HepG2 (cell line): ENCODE measurements around the gene TPM1. TPM values are rescaled to one million over a fixed set of nuclear protein-coding genes. Genes with fewer than 3 reads are reported as not detected.

ENCODE experiments used
- AGO1 ChIP-seq: fragments of 200-400 bp; formaldehyde crosslinking; IDR thresholded peaks from 2 replicates; pipeline ENCODE4 v1.6.1; 2017; ENCODE audit warnings: mild to moderate bottlenecking, low read depth, low read length, moderate library complexity; ENCODE audit not compliant: poor library complexity, severe bottlenecking
- FOXC1 ChIP-seq: sonication (generic); formaldehyde crosslinking; IDR thresholded peaks from 2 replicates; pipeline ENCODE4 v1.8.0; 2022; ENCODE audit warnings: mild to moderate bottlenecking, missing genetic modification reagents, borderline replicate concordance
- FOXP4 ChIP-seq: sonication (generic); formaldehyde crosslinking; IDR thresholded peaks from 2 replicates; pipeline ENCODE4 v1.4.0; 2020; ENCODE audit warnings: missing genetic modification reagents
- HNF1B ChIP-seq: sonication (generic); formaldehyde crosslinking; IDR thresholded peaks from 2 replicates; pipeline ENCODE4 v1.5.1; 2020; ENCODE audit warnings: mild to moderate bottlenecking, moderate library complexity, missing genetic modification reagents
- MBNL3 ChIP-seq: fragments of 250-450 bp; sonication (Bioruptor Pico); conservative IDR thresholded peaks from 2 replicates; pipeline ENCODE4 v1.8.0; 2022; ENCODE audit warnings: mild to moderate bottlenecking, inconsistent platforms
- POLR2A ChIP-seq, 2 experiments: IDR thresholded peaks; 2 replicates each; pipeline ENCODE4 v1.6.1; 2011; ENCODE audit warnings: low read depth in 2 of 2, low read length in 2 of 2, mild to moderate bottlenecking in 1 of 2, moderate library complexity in 1 of 2; ENCODE audit not compliant: insufficient read depth in 1 of 2
- POLR2G ChIP-seq: fragments of 200-400 bp; formaldehyde crosslinking; IDR thresholded peaks from 2 replicates; pipeline ENCODE4 v1.6.1; 2018; ENCODE audit warnings: mild to moderate bottlenecking, low read depth, low read length, moderate library complexity
- RBM22 ChIP-seq: fragments of 200-400 bp; formaldehyde crosslinking; optimal IDR thresholded peaks from 2 replicates; pipeline ENCODE3; 2017; ENCODE audit warnings: mild to moderate bottlenecking, low read length, moderate library complexity
- TFAP4 ChIP-seq: sonication (generic); IDR thresholded peaks from 2 replicates; pipeline ENCODE4 v1.6.1; 2016; ENCODE audit warnings: low read depth, borderline replicate concordance
- ZBTB38 ChIP-seq: sonication (generic); formaldehyde crosslinking; IDR thresholded peaks from 2 replicates; pipeline ENCODE4 v1.5.1; 2020; ENCODE audit warnings: mild to moderate bottlenecking, missing genetic modification reagents
- ZBTB7A ChIP-seq: sonication (generic); formaldehyde crosslinking; IDR thresholded peaks from 2 replicates; pipeline ENCODE4 v1.8.0; 2022; ENCODE audit warnings: mild to moderate bottlenecking, missing genetic modification reagents
- ZBTB7B ChIP-seq: sonication (generic); formaldehyde crosslinking; IDR thresholded peaks from 2 replicates; pipeline ENCODE4 v1.4.0; 2020; ENCODE audit warnings: missing genetic modification reagents
- ZFP1 ChIP-seq: IDR thresholded peaks from 2 replicates; pipeline ENCODE4 v1.6.1; 2016
- ZNF143 ChIP-seq: sonication (generic); formaldehyde crosslinking; IDR thresholded peaks from 2 replicates; pipeline ENCODE4 v1.4.0; 2020; ENCODE audit warnings: missing genetic modification reagents
- polyA plus RNA-seq, 8 experiments: library from polyadenylated mRNA; depleted of rRNA in 3 of 8; stranded (reverse) in 7 of 8; unstranded in 1 of 8; fragments of >200 nt; fragmentation: Illumina TruSeq in 4 of 8; extraction: Trizol in 4 of 8; gene quantifications; 2 replicates each; pipeline versions ENCODE4 v1.2.1 to v1.2.3, GENCODE V29; 2011 to 2016; ENCODE audit warnings: low read depth in 4 of 8, missing spikeins in 1 of 8, mixed read lengths in 1 of 8; ENCODE audit not compliant: insufficient read depth in 1 of 8
- total RNA-seq, 5 experiments: library from RNA; depleted of rRNA; stranded (reverse); fragments of >200 nt; fragmentation: Illumina TruSeq; extraction: Trizol; gene quantifications; 2 replicates each; pipeline ENCODE4 v1.2.3, GENCODE V29; 2016; ENCODE audit warnings: low read depth in 1 of 5
- TF ChIP-seq, protein P1 (sequence below): sonication (generic); formaldehyde crosslinking; IDR thresholded peaks from 2 replicates; pipeline ENCODE4 v1.5.1; 2020; ENCODE audit warnings: mild to moderate bottlenecking, missing genetic modification reagents, moderate library complexity
- TF ChIP-seq, protein P2 (sequence below): sonication (generic); formaldehyde crosslinking; IDR thresholded peaks from 2 replicates; pipeline ENCODE4 v1.5.0; 2020; ENCODE audit warnings: mild to moderate bottlenecking, missing genetic modification reagents, moderate library complexity

TPM1 gene
- total and polyA plus RNA-seq, 2 of the 13 experiments (the other 11 are each of a cell fraction or from before 2014, with no cell fraction given): 98.9 to 109 TPM

DNA sequence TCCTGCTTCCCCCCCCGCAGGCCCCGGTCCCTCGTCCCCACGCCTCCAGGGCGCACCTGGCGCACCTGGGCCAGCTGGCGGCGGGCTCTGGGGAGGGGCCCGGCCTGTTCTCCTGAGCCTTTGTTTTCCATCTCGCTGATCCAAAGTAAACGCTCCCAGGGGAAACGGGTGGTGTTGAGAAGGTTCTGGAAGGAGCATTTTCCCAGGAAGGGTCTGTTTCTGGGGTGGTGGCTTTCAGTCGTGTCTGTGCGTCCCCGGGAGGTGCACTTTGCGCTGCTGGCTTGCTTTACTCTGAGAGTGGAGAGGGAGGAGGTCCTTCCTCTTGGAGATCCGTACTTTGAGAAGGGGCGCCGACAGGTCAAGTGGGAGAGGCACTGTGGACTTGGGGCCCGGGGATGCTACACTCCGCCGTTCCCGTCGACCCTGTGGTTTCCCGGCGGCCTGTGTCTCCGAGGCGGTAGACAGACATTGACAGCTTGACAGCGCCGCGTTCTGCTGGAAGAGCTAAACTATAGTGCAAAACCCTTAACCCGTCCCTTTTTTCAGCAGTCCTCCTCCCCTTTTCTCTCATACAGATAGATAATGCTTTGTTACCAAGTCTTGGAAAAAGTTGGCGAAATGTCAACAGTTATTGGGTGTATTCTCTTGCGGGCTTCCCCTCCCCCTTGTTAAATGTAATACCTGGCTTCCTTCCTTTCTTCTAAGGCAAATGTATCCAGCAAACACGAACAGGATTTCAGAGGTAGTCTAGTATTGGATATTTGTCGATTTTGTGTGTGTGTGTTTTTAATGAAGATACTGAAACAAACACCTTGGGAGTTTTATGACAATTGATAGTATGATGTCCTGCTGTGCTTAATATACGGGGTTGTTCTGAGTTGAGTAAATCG lies 6.5 kb downstream of the TPM1 start (continued):
- TF ChIP-seq, protein P1, sequence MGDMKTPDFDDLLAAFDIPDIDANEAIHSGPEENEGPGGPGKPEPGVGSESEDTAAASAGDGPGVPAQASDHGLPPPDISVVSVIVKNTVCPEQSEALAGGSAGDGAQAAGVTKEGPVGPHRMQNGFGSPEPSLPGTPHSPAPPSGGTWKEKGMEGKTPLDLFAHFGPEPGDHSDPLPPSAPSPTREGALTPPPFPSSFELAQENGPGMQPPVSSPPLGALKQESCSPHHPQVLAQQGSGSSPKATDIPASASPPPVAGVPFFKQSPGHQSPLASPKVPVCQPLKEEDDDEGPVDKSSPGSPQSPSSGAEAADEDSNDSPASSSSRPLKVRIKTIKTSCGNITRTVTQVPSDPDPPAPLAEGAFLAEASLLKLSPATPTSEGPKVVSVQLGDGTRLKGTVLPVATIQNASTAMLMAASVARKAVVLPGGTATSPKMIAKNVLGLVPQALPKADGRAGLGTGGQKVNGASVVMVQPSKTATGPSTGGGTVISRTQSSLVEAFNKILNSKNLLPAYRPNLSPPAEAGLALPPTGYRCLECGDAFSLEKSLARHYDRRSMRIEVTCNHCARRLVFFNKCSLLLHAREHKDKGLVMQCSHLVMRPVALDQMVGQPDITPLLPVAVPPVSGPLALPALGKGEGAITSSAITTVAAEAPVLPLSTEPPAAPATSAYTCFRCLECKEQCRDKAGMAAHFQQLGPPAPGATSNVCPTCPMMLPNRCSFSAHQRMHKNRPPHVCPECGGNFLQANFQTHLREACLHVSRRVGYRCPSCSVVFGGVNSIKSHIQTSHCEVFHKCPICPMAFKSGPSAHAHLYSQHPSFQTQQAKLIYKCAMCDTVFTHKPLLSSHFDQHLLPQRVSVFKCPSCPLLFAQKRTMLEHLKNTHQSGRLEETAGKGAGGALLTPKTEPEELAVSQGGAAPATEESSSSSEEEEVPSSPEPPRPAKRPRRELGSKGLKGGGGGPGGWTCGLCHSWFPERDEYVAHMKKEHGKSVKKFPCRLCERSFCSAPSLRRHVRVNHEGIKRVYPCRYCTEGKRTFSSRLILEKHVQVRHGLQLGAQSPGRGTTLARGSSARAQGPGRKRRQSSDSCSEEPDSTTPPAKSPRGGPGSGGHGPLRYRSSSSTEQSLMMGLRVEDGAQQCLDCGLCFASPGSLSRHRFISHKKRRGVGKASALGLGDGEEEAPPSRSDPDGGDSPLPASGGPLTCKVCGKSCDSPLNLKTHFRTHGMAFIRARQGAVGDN (CRISPR knock-in tag): peak; percentile 29
- 0 out of 2 replicates have a peak, but pooled peaks have one; percentile 3 for TF ChIP-seq FOXP4 (CRISPR knock-in tag)
- no peak for TF ChIP-seq ZBTB38
- TF ChIP-seq POLR2A (IDR thresholded peaks at IDR 0.05; ENCODE audit: insufficient read depth in 1 of 2, low read depth in 2 of 2, low read length in 2 of 2): peak in 1 of 2 experiments; percentile 32; a peak in 2 of 4 replicates
- TF ChIP-seq ZBTB7A: no peak
- TF ChIP-seq ZBTB7B (CRISPR knock-in tag): 0 out of 2 replicates have a peak, but pooled peaks have one; percentile 12
- TF ChIP-seq AGO1: peak; percentile 42
- TF ChIP-seq ZFP1: no peak
- peak; percentile 18; the same call in 1 of the 2 replicates for TF ChIP-seq ZNF143 (CRISPR knock-in tag)
- TF ChIP-seq MBNL3 (CRISPR knock-in tag): no peak
- TF ChIP-seq, protein P2, sequence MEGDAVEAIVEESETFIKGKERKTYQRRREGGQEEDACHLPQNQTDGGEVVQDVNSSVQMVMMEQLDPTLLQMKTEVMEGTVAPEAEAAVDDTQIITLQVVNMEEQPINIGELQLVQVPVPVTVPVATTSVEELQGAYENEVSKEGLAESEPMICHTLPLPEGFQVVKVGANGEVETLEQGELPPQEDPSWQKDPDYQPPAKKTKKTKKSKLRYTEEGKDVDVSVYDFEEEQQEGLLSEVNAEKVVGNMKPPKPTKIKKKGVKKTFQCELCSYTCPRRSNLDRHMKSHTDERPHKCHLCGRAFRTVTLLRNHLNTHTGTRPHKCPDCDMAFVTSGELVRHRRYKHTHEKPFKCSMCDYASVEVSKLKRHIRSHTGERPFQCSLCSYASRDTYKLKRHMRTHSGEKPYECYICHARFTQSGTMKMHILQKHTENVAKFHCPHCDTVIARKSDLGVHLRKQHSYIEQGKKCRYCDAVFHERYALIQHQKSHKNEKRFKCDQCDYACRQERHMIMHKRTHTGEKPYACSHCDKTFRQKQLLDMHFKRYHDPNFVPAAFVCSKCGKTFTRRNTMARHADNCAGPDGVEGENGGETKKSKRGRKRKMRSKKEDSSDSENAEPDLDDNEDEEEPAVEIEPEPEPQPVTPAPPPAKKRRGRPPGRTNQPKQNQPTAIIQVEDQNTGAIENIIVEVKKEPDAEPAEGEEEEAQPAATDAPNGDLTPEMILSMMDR: peak; percentile 33; the same call in 1 of the 2 replicates
- peak; percentile 55; the same call in 1 of the 2 replicates for TF ChIP-seq TFAP4
- peak; percentile 33; the same call in 1 of the 2 replicates for TF ChIP-seq FOXC1
- TF ChIP-seq POLR2G: peak; percentile 21; the same call in 1 of the 2 replicates
- 0 out of 2 replicates have a peak, but pooled peaks have one; percentile 15 for TF ChIP-seq HNF1B (CRISPR knock-in tag)
- peak; percentile 13 for TF ChIP-seq RBM22
